Chondrocyte (in vitro differentiated cells): ENCODE data around the gene KRTAP13-4. TPM values are rescaled to one million over a fixed set of nuclear protein-coding genes. Genes with fewer than 3 reads are reported as not detected.
A peak's percentile ranks its signal among the peaks of the same experiment; 100 is the strongest.

Experiments used
- DNase-seq: peaks from one replicate; pipeline ENCODE4 v3.0.0; 2021; ENCODE audit warnings: mixed read lengths, low spot score
- H3K27ac Mint-ChIP-seq: one replicate; pipeline ENCODE4 v1.8.0; 2021; ENCODE audit warnings: mild to moderate bottlenecking, moderate library complexity, mixed read lengths; ENCODE audit not compliant: unreplicated experiment
- H3K27me3 Mint-ChIP-seq: 2 replicates; pipeline ENCODE4 v1.8.0; 2021; ENCODE audit warnings: low read depth, mixed read lengths
- H3K36me3 Mint-ChIP-seq: 2 replicates; pipeline ENCODE4 v1.8.0; 2021; ENCODE audit warnings: low read depth, mixed read lengths
- H3K4me1 Mint-ChIP-seq: 2 replicates; pipeline ENCODE4 v1.8.0; 2021; ENCODE audit warnings: low read depth, mild to moderate bottlenecking, mixed read lengths
- H3K4me3 Mint-ChIP-seq: one replicate; pipeline ENCODE4 v1.8.0; 2021; ENCODE audit warnings: mild to moderate bottlenecking, moderate library complexity, mixed read lengths; ENCODE audit not compliant: unreplicated experiment
- H3K9me3 Mint-ChIP-seq: 2 replicates; pipeline ENCODE4 v1.8.0; 2021; ENCODE audit warnings: low read depth, mixed read lengths
- total RNA-seq: library from RNA; stranded (reverse); gene quantifications from 3 replicates; pipeline ENCODE4 v1.2.1, GENCODE V29; 2021
- TF ChIP-seq, protein P1 (sequence below): fragments of 200-600 bp; sonication (generic); IDR thresholded peaks from 2 replicates; pipeline ENCODE4 v1.5.0; 2021; ENCODE audit warnings: antibody characterized with exemption, mild to moderate bottlenecking, moderate library complexity

The KRTAP13-4 gene
- total RNA-seq, 1 donor from 2014 or later, result not detected

DNA sequence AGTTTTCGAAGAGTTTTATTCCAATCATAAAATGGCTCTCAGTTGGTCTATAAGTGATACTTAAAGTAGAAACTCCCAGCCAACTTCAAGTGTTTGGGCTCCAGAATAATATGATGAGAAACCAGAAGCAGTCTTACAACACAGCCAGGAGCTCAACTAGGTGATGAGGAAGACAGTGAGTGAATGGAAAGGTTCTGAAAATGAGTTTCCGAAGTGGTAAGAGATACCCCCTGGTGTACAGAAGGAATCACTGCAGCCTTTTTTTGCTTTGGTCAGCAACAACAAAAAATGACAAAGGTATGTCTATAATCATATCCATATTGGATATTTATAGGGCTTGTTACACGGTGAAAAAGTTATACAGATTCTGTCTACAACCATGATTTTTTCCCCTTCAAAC, 33.7 kb downstream of the KRTAP13-4 start:
- no peak for DNase-seq
- Mint-ChIP-seq H3K27me3 (no peaks in the 10 kb centered on the region), H3K4me3 (no peak overlapping the region)

DNA sequence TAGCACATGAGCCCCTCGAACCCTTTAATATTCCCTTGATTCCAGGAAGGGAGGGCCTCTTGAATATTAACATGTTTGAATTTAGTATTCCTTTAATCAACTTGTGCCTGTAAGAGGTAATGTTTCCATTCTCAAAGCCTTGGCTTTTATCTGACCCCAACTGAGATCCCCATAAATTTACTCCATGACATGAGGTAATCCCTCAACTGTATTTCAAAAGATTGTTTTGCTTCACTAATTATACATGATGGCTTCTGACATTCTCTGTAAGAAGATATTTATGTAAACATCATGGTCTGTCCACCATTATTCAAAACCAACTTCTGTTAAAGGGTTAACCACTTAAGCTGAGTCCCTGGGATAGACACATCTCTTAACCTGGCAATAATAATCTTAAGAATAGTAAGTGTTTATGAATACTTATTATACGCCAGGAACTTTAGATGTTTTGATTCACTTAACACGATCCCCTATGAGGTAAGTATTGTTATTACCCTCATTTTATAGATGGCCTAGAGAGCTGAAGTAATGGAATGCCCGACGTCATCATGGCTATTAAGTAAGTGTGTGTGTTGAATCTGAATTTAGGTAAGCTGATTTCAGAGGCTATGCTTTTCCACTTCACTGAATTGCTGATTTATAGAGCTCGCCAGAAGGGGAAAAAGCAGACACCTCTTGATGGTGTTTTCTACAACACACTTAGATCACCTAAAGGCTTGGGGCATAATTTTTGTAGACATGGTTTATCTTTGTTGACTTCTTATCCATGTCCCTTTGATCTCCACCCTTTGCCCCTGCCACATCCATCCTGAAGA, 39.1 kb downstream of the KRTAP13-4 start:
- H3K27ac Mint-ChIP-seq, result no peak overlapping the region
- H3K36me3 Mint-ChIP-seq, result no peaks in the 10 kb centered on the region
- no peaks in the 10 kb centered on the region for H3K27me3 Mint-ChIP-seq
- TF ChIP-seq, protein P1, sequence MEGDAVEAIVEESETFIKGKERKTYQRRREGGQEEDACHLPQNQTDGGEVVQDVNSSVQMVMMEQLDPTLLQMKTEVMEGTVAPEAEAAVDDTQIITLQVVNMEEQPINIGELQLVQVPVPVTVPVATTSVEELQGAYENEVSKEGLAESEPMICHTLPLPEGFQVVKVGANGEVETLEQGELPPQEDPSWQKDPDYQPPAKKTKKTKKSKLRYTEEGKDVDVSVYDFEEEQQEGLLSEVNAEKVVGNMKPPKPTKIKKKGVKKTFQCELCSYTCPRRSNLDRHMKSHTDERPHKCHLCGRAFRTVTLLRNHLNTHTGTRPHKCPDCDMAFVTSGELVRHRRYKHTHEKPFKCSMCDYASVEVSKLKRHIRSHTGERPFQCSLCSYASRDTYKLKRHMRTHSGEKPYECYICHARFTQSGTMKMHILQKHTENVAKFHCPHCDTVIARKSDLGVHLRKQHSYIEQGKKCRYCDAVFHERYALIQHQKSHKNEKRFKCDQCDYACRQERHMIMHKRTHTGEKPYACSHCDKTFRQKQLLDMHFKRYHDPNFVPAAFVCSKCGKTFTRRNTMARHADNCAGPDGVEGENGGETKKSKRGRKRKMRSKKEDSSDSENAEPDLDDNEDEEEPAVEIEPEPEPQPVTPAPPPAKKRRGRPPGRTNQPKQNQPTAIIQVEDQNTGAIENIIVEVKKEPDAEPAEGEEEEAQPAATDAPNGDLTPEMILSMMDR, result no peak
- no peak for DNase-seq
- peaks cover 10% of the 10 kb centered on the region for H3K4me1 Mint-ChIP-seq
- peaks cover 3% of the 10 kb centered on the region for H3K9me3 Mint-ChIP-seq
- no peak overlapping the region for H3K4me3 Mint-ChIP-seq

More for the DNA sequence above, 33.7 kb downstream of the KRTAP13-4 start:
- TF ChIP-seq, protein P1, result peak; percentile 76
- Mint-ChIP-seq H3K4me1 (no peaks in the 10 kb centered on the region), H3K9me3 (no peaks in the 10 kb centered on the region), H3K27ac (no peak overlapping the region), H3K36me3 (no peaks in the 10 kb centered on the region)

DNA sequence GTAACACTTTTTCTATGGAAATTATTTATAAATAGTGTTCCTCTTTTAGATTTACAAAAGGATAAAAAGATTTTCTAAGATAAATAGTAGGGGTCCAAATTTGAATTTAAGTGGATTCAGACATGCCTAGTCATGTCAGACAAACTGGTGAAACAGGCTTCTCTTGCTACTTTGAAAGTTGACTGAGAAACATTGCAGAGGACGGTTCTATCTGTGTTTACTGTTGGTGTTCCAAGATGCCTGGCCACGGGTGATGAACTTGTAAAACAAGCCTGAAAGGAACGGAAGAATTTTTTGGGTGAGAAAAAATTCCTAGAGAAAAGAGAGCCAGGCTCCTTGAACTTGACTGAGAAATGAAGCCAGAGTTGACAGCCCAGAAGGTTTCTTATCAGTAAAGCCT, 48.0 kb downstream of the KRTAP13-4 start:
- Mint-ChIP-seq H3K4me3 (no peak overlapping the region), H3K27ac (no peak overlapping the region), H3K27me3 (peaks cover 3% of the 10 kb centered on the region), H3K9me3 (peaks cover 9% of the 10 kb centered on the region), H3K36me3 (no peaks in the 10 kb centered on the region), H3K4me1 (no peaks in the 10 kb centered on the region)
- TF ChIP-seq, protein P1, result no peak
- no peak for DNase-seq

DNA sequence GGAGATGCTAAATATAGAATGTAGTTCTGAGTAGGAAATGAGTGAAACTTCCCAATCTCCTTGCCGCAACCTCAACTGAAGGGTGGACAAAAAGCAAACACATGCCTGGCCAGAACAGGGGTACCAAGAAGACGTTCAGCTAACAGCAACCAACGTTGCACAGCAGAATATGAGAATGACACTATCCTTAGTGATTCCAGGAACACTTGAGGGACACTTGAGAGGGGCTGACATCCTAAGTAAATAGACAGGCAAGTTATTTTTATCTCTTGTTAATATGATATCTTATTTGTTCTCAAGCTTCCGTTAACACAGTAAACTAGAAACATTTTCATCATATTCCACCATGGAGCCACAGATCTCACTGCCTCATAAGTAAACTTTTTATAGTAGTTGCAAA, 49.2 kb downstream of the KRTAP13-4 start:
- TF ChIP-seq, protein P1, result no peak

DNA sequence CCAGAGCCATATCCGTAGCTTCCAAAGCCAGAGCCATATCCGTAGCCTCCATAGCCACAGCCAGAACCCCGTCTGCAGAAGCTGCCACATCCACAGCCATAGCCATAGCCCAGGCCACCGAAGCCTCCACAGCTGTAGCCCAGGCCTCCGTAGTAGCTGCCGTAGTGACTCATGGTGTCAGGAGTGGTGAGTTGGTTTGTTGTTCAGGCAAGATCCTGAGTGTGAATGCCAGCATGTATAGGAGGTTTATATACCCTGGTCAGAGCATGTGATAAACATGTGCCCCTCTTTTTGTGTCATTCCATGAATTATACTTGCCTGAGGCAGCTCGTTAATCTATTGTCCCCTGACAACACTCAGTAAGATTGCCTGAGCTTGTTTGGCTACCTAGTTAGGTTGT, 50.1 kb downstream of the KRTAP13-4 start, which contains the start of gene KRTAP19-1:
Gene KRTAP19-1 (minus strand): TSS at position 223 of the 400 bp plus-strand sequence. CDS start 50 bp downstream, at position 173.
- DNase-seq, result no peak
- H3K27me3 Mint-ChIP-seq, result peaks cover 3% of the 10 kb centered on the region
- no peaks in the 10 kb centered on the region for H3K36me3 Mint-ChIP-seq
- peaks cover 11% of the 10 kb centered on the region for H3K9me3 Mint-ChIP-seq
- H3K4me3 Mint-ChIP-seq, result no peak within 1 kb of the TSS
- H3K27ac Mint-ChIP-seq, result no peak within 1 kb of the TSS
- TF ChIP-seq, protein P1, result no peak
- no peaks in the 10 kb centered on the region for H3K4me1 Mint-ChIP-seq

More for the DNA sequence above, 49.2 kb downstream of the KRTAP13-4 start:
- Mint-ChIP-seq H3K27ac (no peak overlapping the region), H3K4me3 (no peak overlapping the region), H3K9me3 (peaks cover 9% of the 10 kb centered on the region), H3K36me3 (no peaks in the 10 kb centered on the region), H3K4me1 (no peaks in the 10 kb centered on the region), H3K27me3 (peaks cover 3% of the 10 kb centered on the region)
- no peak for DNase-seq

Other genes starting within 250 kb of the KRTAP13-4 start
- gene CLDN8, start 214.1 kb upstream of the KRTAP13-4 start, total RNA-seq, result not detected in 3 replicates
- not detected in 3 replicates for gene KRTAP24-1, start 147.3 kb upstream of the KRTAP13-4 start, total RNA-seq
- gene KRTAP25-1, start 140.7 kb upstream of the KRTAP13-4 start, total RNA-seq, result not detected in 3 replicates
- gene KRTAP26-1, start 109.9 kb upstream of the KRTAP13-4 start, total RNA-seq, result not detected in 3 replicates
- not detected in 3 replicates for gene KRTAP27-1, start 92.5 kb upstream of the KRTAP13-4 start, total RNA-seq
- gene KRTAP23-1, start 81.6 kb upstream of the KRTAP13-4 start, total RNA-seq, result not detected in 3 replicates
- gene KRTAP13-2, start 57.9 kb upstream of the KRTAP13-4 start, total RNA-seq, result not detected in 3 replicates
- not detected in 3 replicates for gene KRTAP13-1, start 34.2 kb upstream of the KRTAP13-4 start, total RNA-seq
- not detected in 3 replicates for gene KRTAP13-3, start 4.3 kb upstream of the KRTAP13-4 start, total RNA-seq
- not detected in 3 replicates for gene KRTAP15-1, start 10.1 kb downstream of the KRTAP13-4 start, total RNA-seq
- not detected in 3 replicates for gene KRTAP19-1, start 50.1 kb downstream of the KRTAP13-4 start, total RNA-seq
- not detected in 3 replicates for gene KRTAP19-2, start 57.2 kb downstream of the KRTAP13-4 start, total RNA-seq
- gene KRTAP19-3, start 61.8 kb downstream of the KRTAP13-4 start, total RNA-seq, result not detected in 3 replicates
- not detected in 3 replicates for gene KRTAP19-4, start 66.9 kb downstream of the KRTAP13-4 start, total RNA-seq
- gene KRTAP19-5, start 71.9 kb downstream of the KRTAP13-4 start, total RNA-seq, result not detected in 3 replicates
- not detected in 3 replicates for gene KRTAP19-6, start 111.6 kb downstream of the KRTAP13-4 start, total RNA-seq
- gene KRTAP19-7, start 131.1 kb downstream of the KRTAP13-4 start, total RNA-seq, result not detected in 3 replicates
- gene KRTAP22-2, start 160.2 kb downstream of the KRTAP13-4 start, total RNA-seq, result not detected in 3 replicates
- not detected in 3 replicates for gene KRTAP6-3, start 162.2 kb downstream of the KRTAP13-4 start, total RNA-seq
- not detected in 3 replicates for gene KRTAP6-2, start 168.7 kb downstream of the KRTAP13-4 start, total RNA-seq
- gene KRTAP22-1, start 170.9 kb downstream of the KRTAP13-4 start, total RNA-seq, result not detected in 3 replicates
- gene KRTAP6-1, start 183.7 kb downstream of the KRTAP13-4 start, total RNA-seq, result not detected in 3 replicates
- not detected in 3 replicates for gene KRTAP20-1, start 186.2 kb downstream of the KRTAP13-4 start, total RNA-seq
- gene KRTAP20-4, start 190.4 kb downstream of the KRTAP13-4 start, total RNA-seq, result not detected in 3 replicates
- not detected in 3 replicates for gene KRTAP20-2, start 205.0 kb downstream of the KRTAP13-4 start, total RNA-seq
- gene KRTAP20-3, start 212.6 kb downstream of the KRTAP13-4 start, total RNA-seq, result not detected in 3 replicates